ENCODE results near the gene EIF3M. TPM values are rescaled to one million over a fixed set of nuclear protein-coding genes. Genes with fewer than 3 reads are reported as not detected.
"Not testable (repeated sequence)": the region's sequence is repeated elsewhere in the genome, so short reads cannot be mapped to it uniquely, and the experiment has no call there.

The EIF3M gene
- total RNA-seq, 2 donors from 2014 or later = 190 to 195 TPM

- intact Hi-C loops (cut with DNase I) = no loop called here
Measured at GRCh38 chr11:32586576-32587190, 3.1 kb downstream of the EIF3M start.

GRCh38 chr11:32594272-32594671 lies 10.6 kb downstream of the EIF3M start:
- no peak overlapping the region for H3K4me3 ChIP-seq
- H3K9me3 ChIP-seq = no peaks in the 10 kb centered on the region
- H3K9ac ChIP-seq (ENCODE audit: low read depth in 2 of 2, low read length in 2 of 2) = no peak overlapping the region
- DNase-seq = no peak
- H3K27me3 ChIP-seq = no peaks in the 10 kb centered on the region
- TF ChIP-seq CTCF (IDR thresholded peaks at IDR 0.05) = no peak
- no peak overlapping the region for H3K27ac ChIP-seq
- peaks cover 37% of the 10 kb centered on the region for H3K36me3 ChIP-seq
- no peaks in the 10 kb centered on the region for H3K4me1 ChIP-seq
- intact Hi-C loops (cut with DNase I) = no loop called here

More at GRCh38 chr11:32586576-32587190, 3.1 kb downstream of the EIF3M start:
- Histone ChIP-seq H3K36me3 (peaks cover 19% of the 10 kb centered on the region), H3K9me3 (no peaks in the 10 kb centered on the region), H3K9ac (ENCODE audit: low read depth in 2 of 2, low read length in 2 of 2) (no peak overlapping the region), H3K27me3 (no peaks in the 10 kb centered on the region), H3K4me1 (no peaks in the 10 kb centered on the region), H3K4me3 (no peak overlapping the region), H3K27ac (no peak overlapping the region)
- DNase-seq = no peak
- no peak for TF ChIP-seq CTCF (IDR thresholded peaks at IDR 0.05)

- H3K4me3 ChIP-seq; H3K27ac ChIP-seq; DNase-seq; H3K9ac ChIP-seq (ENCODE audit: low read depth in 2 of 2, low read length in 2 of 2); intact Hi-C loops (cut with DNase I); H3K9me3 ChIP-seq; H3K4me1 ChIP-seq; H3K27me3 ChIP-seq: not testable (repeated sequence)
- peaks cover 21% of the 10 kb centered on the region for H3K36me3 ChIP-seq
Measured at GRCh38 chr11:32596114-32596513, 12.5 kb downstream of the EIF3M start.

GRCh38 chr11:32597921-32598320 lies 14.3 kb downstream of the EIF3M start:
- Histone ChIP-seq H3K27ac (no peak overlapping the region), H3K4me1 (no peaks in the 10 kb centered on the region), H3K36me3 (peaks cover 18% of the 10 kb centered on the region), H3K9ac (ENCODE audit: low read depth in 2 of 2, low read length in 2 of 2) (no peak overlapping the region), H3K27me3 (no peaks in the 10 kb centered on the region), H3K9me3 (no peaks in the 10 kb centered on the region), H3K4me3 (no peak overlapping the region)
- TF ChIP-seq CTCF (IDR thresholded peaks at IDR 0.05) = no peak
- intact Hi-C loops (cut with DNase I) = no loop called here
- no peak for DNase-seq

- H3K9me3 ChIP-seq = no peaks in the 10 kb centered on the region
- H3K4me3 ChIP-seq = no peak overlapping the region
- intact Hi-C loops (cut with DNase I) = no loop called here
- no peak for TF ChIP-seq CTCF (IDR thresholded peaks at IDR 0.05)
- no peaks in the 10 kb centered on the region for H3K36me3 ChIP-seq
- no peaks in the 10 kb centered on the region for H3K4me1 ChIP-seq
- H3K27ac ChIP-seq = no peak overlapping the region
- H3K27me3 ChIP-seq = no peaks in the 10 kb centered on the region
- no peak overlapping the region for H3K9ac ChIP-seq (ENCODE audit: low read depth in 2 of 2, low read length in 2 of 2)
- DNase-seq = no peak
Measured at GRCh38 chr11:32602657-32603415, 19.2 kb downstream of the EIF3M start.

- no peak overlapping the region for H3K9ac ChIP-seq (ENCODE audit: low read depth in 2 of 2, low read length in 2 of 2)
- no peak overlapping the region for H3K27ac ChIP-seq
- H3K4me3 ChIP-seq = no peak overlapping the region
- no peaks in the 10 kb centered on the region for H3K4me1 ChIP-seq
- H3K27me3 ChIP-seq = no peaks in the 10 kb centered on the region
- H3K9me3 ChIP-seq = no peaks in the 10 kb centered on the region
- DNase-seq = no peak
- intact Hi-C loops (cut with DNase I) = no loop called here
- TF ChIP-seq CTCF (IDR thresholded peaks at IDR 0.05) = no peak
- no peaks in the 10 kb centered on the region for H3K36me3 ChIP-seq
Measured at GRCh38 chr11:32606220-32606619, 22.6 kb downstream of the EIF3M start.

GRCh38 chr11:32608826-32609225 lies 25.2 kb downstream of the EIF3M start:
- H3K36me3 ChIP-seq; H3K9me3 ChIP-seq; H3K27ac ChIP-seq; H3K4me1 ChIP-seq; intact Hi-C loops (cut with DNase I); H3K4me3 ChIP-seq; H3K27me3 ChIP-seq; H3K9ac ChIP-seq (ENCODE audit: low read depth in 2 of 2, low read length in 2 of 2); DNase-seq: not testable (repeated sequence)

Measured in colonic mucosa (tissue), 4 donors.